Smooth muscle cell (in vitro differentiated cells): ENCODE data around the gene HTR3B. TPM values are rescaled to one million over a fixed set of nuclear protein-coding genes. Genes with fewer than 3 reads are reported as not detected.

Source experiments
- DNase-seq: peaks from one replicate; lab custom pipeline; 2025; ENCODE audit not compliant: unreplicated experiment; lab: John Stamatoyannopoulos, UW
- H2AFZ ChIP-seq: fragments of 200-600 bp; sonication (generic); 2 replicates; pipeline ENCODE4 v1.6.0; 2016; ENCODE audit warnings: antibody characterized with exemption, low read depth, mild to moderate bottlenecking
- H3F3A ChIP-seq: fragments of 200-600 bp; sonication (generic); 2 replicates; pipeline ENCODE4 v1.6.0; 2017; ENCODE audit warnings: antibody characterized with exemption, low read depth
- H3K27ac ChIP-seq: fragments of 200-600 bp; sonication (generic); 2 replicates; pipeline ENCODE4 v1.5.1; 2016; ENCODE audit warnings: low read depth, mild to moderate bottlenecking
- H3K27me3 ChIP-seq: fragments of 200-600 bp; sonication (generic); 2 replicates; pipeline ENCODE4 v1.6.1; 2016; ENCODE audit warnings: low read depth, mild to moderate bottlenecking
- H3K36me3 ChIP-seq: fragments of 200-600 bp; sonication (generic); 2 replicates; pipeline ENCODE4 v1.5.1; 2016; ENCODE audit warnings: low read depth
- H3K4me1 ChIP-seq: fragments of 200-600 bp; sonication (generic); 2 replicates; pipeline ENCODE4 v1.5.1; 2016; ENCODE audit warnings: low read depth
- H3K4me2 ChIP-seq: fragments of 200-600 bp; sonication (generic); 2 replicates; pipeline ENCODE4 v1.6.0; 2016; ENCODE audit warnings: mild to moderate bottlenecking
- H3K4me3 ChIP-seq: fragments of 200-600 bp; sonication (generic); 2 replicates; pipeline ENCODE4 v1.5.1; 2016; ENCODE audit warnings: mild to moderate bottlenecking
- H3K79me2 ChIP-seq: fragments of 200-600 bp; sonication (generic); 2 replicates; pipeline ENCODE4 v1.6.0; 2016; ENCODE audit warnings: low read depth, mild to moderate bottlenecking
- H3K9ac ChIP-seq: fragments of 200-600 bp; sonication (generic); 2 replicates; pipeline ENCODE4 v1.6.0; 2016; ENCODE audit warnings: low read depth
- H3K9me3 ChIP-seq: fragments of 200-600 bp; sonication (generic); replicated peaks from 2 replicates; pipeline ENCODE4 v1.5.1; 2016; ENCODE audit warnings: low read depth
- H4K20me1 ChIP-seq: fragments of 200-600 bp; sonication (generic); 2 replicates; pipeline ENCODE4 v1.6.0; 2016; ENCODE audit warnings: low read depth
- WGBS: methylation state at CpG from one replicate; pipeline ENCODE4 v1.1.7; 2016; ENCODE audit warnings: low lambda C conversion rate; 5-methylcytosine and 5-hydroxymethylcytosine counted together
- polyA plus RNA-seq: library from polyadenylated mRNA; unstranded; fragments of >200 nt; fragmentation: Nextera tagmentation; extraction: Ambion mirVana; gene quantifications from 2 replicates; pipeline ENCODE4 v1.2.1, GENCODE V29; 2016
- total RNA-seq: library from RNA; depleted of rRNA; stranded (reverse); fragments of >200 nt; gene quantifications from 2 replicates; pipeline ENCODE4 v1.2.3, GENCODE V29; 2014
- TF ChIP-seq, protein P1 (sequence below): fragments of 200-600 bp; sonication (generic); IDR thresholded peaks from 2 replicates; pipeline ENCODE4 v1.5.1; 2017; ENCODE audit warnings: borderline replicate concordance, mild to moderate bottlenecking, antibody characterized with exemption; ENCODE audit not compliant: insufficient read depth, poor library complexity, severe bottlenecking

HTR3B gene, protein sequence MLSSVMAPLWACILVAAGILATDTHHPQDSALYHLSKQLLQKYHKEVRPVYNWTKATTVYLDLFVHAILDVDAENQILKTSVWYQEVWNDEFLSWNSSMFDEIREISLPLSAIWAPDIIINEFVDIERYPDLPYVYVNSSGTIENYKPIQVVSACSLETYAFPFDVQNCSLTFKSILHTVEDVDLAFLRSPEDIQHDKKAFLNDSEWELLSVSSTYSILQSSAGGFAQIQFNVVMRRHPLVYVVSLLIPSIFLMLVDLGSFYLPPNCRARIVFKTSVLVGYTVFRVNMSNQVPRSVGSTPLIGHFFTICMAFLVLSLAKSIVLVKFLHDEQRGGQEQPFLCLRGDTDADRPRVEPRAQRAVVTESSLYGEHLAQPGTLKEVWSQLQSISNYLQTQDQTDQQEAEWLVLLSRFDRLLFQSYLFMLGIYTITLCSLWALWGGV
- total RNA-seq (not detected in 2 replicates), polyA plus RNA-seq (not detected in 2 replicates)

DNA sequence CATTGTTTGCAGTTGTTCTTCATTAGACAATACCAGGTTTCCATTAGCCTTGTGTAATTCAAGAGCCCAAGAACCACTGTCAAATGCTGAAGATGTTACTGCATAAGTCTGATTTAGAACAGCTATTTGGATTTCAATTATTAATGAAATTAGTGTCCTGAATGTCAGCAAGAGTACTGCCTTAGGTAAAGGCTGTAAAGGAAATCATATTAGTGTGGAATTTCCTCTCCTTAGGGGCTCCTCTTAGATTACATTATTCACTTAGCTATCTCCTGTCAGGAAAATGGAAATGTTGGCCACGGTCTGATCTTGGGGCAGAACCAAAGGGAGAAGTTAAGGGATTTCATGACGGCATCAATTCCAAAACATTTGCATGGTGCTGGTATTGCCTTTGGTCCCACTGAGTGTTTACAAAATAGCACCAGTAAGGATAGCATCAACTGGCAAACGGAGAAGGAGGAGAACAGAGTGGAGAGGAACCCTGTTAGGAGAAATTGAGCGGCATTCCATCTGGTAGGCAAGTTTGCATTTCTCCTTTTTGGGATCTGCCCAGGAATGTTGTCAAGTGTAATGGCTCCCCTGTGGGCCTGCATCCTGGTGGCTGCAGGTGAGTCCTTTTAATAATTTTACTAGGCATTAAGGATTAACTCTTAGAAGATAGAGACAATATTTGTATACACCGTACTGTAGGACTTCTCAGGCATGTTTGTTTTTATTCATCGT, at the start of gene HTR3B:
TSS of gene HTR3B (plus strand) at position 418 of the 723 bp plus-strand sequence. CDS start at position 556, 138 bp downstream.
- DNase-seq = no peak
- Histone ChIP-seq H3K4me1 (no peaks in the 10 kb centered on the region), H3K79me2 (no peaks in the 10 kb centered on the region), H3K27ac (no peak within 1 kb of the TSS), H2AFZ (no peak within 1 kb of the TSS), H3K27me3 (peaks cover 26% of the 10 kb centered on the region), H3F3A (no peaks in the 10 kb centered on the region), H3K9me3 (no peaks in the 10 kb centered on the region), H4K20me1 (no peaks in the 10 kb centered on the region), H3K4me3 (no peak within 1 kb of the TSS), H3K9ac (no peak within 1 kb of the TSS), H3K36me3 (no peaks in the 10 kb centered on the region), H3K4me2 (no peak within 1 kb of the TSS)
- TF ChIP-seq, protein P1, sequence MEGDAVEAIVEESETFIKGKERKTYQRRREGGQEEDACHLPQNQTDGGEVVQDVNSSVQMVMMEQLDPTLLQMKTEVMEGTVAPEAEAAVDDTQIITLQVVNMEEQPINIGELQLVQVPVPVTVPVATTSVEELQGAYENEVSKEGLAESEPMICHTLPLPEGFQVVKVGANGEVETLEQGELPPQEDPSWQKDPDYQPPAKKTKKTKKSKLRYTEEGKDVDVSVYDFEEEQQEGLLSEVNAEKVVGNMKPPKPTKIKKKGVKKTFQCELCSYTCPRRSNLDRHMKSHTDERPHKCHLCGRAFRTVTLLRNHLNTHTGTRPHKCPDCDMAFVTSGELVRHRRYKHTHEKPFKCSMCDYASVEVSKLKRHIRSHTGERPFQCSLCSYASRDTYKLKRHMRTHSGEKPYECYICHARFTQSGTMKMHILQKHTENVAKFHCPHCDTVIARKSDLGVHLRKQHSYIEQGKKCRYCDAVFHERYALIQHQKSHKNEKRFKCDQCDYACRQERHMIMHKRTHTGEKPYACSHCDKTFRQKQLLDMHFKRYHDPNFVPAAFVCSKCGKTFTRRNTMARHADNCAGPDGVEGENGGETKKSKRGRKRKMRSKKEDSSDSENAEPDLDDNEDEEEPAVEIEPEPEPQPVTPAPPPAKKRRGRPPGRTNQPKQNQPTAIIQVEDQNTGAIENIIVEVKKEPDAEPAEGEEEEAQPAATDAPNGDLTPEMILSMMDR = no peak
- 64% methylated on average over 6 of the region's 6 CpGs for WGBS

DNA sequence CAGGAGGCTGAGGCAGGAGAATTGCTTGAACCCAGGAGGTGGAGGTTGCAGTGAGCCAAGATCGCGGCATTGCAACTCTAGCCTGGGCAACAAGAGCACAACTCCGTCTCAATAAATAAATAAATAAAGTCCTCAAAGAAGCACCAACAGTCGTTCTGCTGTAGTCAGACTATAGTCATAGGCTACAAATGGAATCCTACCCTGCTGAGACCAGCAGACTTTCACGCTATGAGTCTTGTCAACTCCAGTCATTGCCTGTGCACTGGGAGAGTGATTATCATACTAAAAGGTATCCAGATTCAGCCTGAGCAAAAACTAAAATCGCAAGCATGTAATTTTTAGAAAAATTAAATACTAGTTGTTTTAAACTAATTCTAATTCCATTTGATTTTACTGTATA, 48.8 kb upstream of the HTR3B start:
- Histone ChIP-seq H3K36me3 (no peaks in the 10 kb centered on the region), H3K9me3 (no peaks in the 10 kb centered on the region), H3F3A (no peaks in the 10 kb centered on the region), H3K4me2 (no peak overlapping the region), H3K27me3 (no peaks in the 10 kb centered on the region), H3K4me3 (no peak overlapping the region), H3K27ac (no peak overlapping the region), H2AFZ (no peak overlapping the region), H3K4me1 (no peaks in the 10 kb centered on the region), H3K9ac (no peak overlapping the region), H4K20me1 (peaks cover 64% of the 10 kb centered on the region), H3K79me2 (peaks cover 15% of the 10 kb centered on the region)
- WGBS = 92% methylated on average over 6 of the region's 6 CpGs
- TF ChIP-seq, protein P1 = no peak
- DNase-seq = no peak

DNA sequence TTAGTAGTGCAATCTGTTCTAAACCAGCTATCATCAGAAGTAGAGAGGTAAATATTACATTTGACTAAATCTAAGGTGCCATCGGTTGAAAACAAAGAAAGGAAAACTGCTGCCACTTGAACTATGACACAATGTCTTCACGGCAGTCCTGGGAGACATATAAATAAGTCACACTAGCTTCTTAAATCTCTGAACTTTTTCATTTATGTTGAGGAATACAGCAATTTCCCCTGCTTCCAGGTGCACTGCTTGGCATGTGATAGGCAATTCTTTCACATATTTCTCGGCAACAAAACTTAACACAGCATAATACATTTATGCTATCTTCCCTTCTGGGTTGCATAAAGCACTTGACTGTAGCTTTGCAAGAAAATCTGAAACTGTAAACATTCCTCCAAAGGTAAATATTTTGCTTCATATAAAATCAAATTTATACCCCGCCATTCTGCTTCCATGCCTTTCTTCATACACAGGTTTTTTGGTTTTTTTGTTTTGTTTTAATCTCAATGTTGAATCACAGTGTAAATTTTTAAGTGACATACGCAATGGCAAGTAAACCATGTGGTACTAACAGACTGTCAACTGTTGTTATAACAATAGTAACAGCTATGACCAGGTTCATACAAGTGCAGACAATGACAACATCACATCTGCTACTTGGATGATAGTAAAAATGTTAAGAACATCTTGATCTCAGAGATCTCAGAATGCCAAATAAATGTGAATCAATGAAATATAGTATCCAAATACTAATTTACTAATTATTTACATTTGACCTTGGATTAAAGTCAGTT, 47.4 kb upstream of the HTR3B start:
- no peak overlapping the region for H3K4me3 ChIP-seq
- peaks cover 76% of the 10 kb centered on the region for H4K20me1 ChIP-seq
- H3K4me2 ChIP-seq = no peak overlapping the region
- no peaks in the 10 kb centered on the region for H3K4me1 ChIP-seq
- WGBS = 92% methylated on average over 5 of the region's 5 CpGs
- H3K79me2 ChIP-seq = peaks cover 25% of the 10 kb centered on the region
- H3K36me3 ChIP-seq = no peaks in the 10 kb centered on the region
- TF ChIP-seq, protein P1 = no peak
- no peaks in the 10 kb centered on the region for H3K27me3 ChIP-seq
- no peaks in the 10 kb centered on the region for H3F3A ChIP-seq
- DNase-seq = no peak
- no peak overlapping the region for H3K27ac ChIP-seq
- no peak overlapping the region for H2AFZ ChIP-seq
- H3K9ac ChIP-seq = no peak overlapping the region
- H3K9me3 ChIP-seq = no peaks in the 10 kb centered on the region
